MCF 10A (cell line): ENCODE data around the gene MSI2. TPM values are rescaled to one million over a fixed set of nuclear protein-coding genes. Genes with fewer than 3 reads are reported as not detected.

Experiments
- BruUV-seq: library from RNA; stranded (reverse); fragments of 400-500 nt; replicated peaks from 2 replicates; lab custom pipeline; 2021; lab: Mats Ljungman, UMichigan
- CTCF ChIA-PET: fragments of 300-600 bp; sonication (Branson Sonifier 250); formaldehyde crosslinking; extraction: SDS; loops from one replicate; lab custom pipeline; 2021; ENCODE audit warnings: antibody characterized with exemption, inconsistent platforms; lab: Yijun Ruan, JAX
- POLR2A ChIA-PET: fragments of 300-600, 350-650 bp; sonication (Branson Sonifier 250); formaldehyde crosslinking; extraction: SDS; loops from one replicate; lab custom pipeline; 2020; ENCODE audit warnings: antibody characterized with exemption, inconsistent platforms; lab: Yijun Ruan, JAX
- DNase-seq: peaks from one replicate; pipeline ENCODE4 v3.0.0-alpha.2; 2018; ENCODE audit not compliant: unreplicated experiment
- H3K27ac Mint-ChIP-seq: one replicate; pipeline ENCODE4 v1.8.0; 2022; ENCODE audit warnings: mild to moderate bottlenecking, low read depth, mixed read lengths; ENCODE audit not compliant: unreplicated experiment
- H3K27me3 Mint-ChIP-seq: one replicate; pipeline ENCODE4 v1.8.0; 2022; ENCODE audit warnings: mixed read lengths; ENCODE audit not compliant: insufficient read depth, unreplicated experiment
- H3K36me3 Mint-ChIP-seq: one replicate; pipeline ENCODE4 v1.8.0; 2022; ENCODE audit warnings: mild to moderate bottlenecking, moderate library complexity, mixed read lengths; ENCODE audit not compliant: insufficient read depth, unreplicated experiment
- H3K4me1 Mint-ChIP-seq: one replicate; pipeline ENCODE4 v1.8.0; 2022; ENCODE audit warnings: mixed read lengths; ENCODE audit not compliant: insufficient read depth, unreplicated experiment
- H3K4me3 Mint-ChIP-seq: one replicate; pipeline ENCODE4 v1.8.0; 2022; ENCODE audit warnings: mild to moderate bottlenecking, moderate library complexity, mixed read lengths; ENCODE audit not compliant: unreplicated experiment
- H3K9me3 Mint-ChIP-seq: one replicate; pipeline ENCODE4 v1.8.0; 2022; ENCODE audit warnings: mixed read lengths; ENCODE audit not compliant: unreplicated experiment
- CTCF ChIP-seq: fragments of 200-600 bp; IDR thresholded peaks from one replicate; pipeline ENCODE4 v1.8.0; 2022; ENCODE audit warnings: antibody characterized with exemption, mild to moderate bottlenecking; ENCODE audit not compliant: unreplicated experiment
- intact Hi-C: fragments of 100-400 bp; cut with micrococcal nuclease; formaldehyde crosslinking; loops from 2 replicates; pipeline ENCODE4 v1.14.1; 2022
- total RNA-seq: library from RNA; stranded (reverse); gene quantifications from 2 replicates; pipeline ENCODE4 v1.2.3, GENCODE V29; 2022

The MSI2 gene
- total RNA-seq, 1 experiment from 2014 or later = 60.6 TPM

DNA sequence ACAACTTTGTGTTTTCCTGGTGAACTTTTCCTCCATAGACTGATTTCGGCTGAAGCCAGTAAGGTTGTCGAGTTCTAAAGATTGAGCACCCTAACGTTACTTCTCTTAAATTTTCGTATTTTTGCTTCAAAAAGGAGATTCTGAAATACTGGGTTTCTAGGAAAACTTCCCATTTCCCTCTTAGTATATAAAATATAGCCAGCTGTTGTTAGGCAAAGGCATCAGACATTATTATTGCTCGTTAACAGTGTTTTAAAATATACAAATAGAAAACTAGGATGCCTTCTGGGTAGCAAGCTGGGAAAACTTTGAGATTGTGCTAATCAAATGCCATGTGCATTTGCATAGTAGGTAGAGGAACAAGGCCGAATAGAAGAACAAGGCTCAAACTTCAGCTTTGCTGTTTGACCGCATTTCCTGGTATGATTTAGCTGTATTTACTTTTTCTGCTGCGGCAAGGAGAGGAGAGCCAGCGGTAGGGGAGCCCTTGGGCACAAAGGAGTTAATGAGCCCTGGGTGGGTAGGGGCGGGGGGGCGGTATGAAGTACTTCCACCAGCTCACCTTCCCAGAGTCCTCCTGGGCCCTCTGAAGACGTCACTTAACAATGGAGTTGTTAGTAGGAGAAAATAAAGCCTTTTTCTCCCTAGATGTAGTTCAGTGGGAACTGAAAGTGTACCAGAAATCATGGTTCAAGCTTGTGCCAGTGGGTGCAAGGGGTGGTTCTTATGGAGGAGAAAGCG is 151.9 kb downstream of the MSI2 start:
- BruUV-seq = no TSS peak
- no peaks in the 10 kb centered on the region for H3K27me3 Mint-ChIP-seq
- CTCF ChIA-PET = interaction anchor here (0.6 to 0.8 kb wide), 3 partner anchors 89 to 165 kb away, joined by 3 to 4 read pairs (median 3); no protein-coding TSS in a partner anchor
- no peak overlapping the region for H3K27ac Mint-ChIP-seq
- no peak for DNase-seq
- H3K4me1 Mint-ChIP-seq = peaks cover 7% of the 10 kb centered on the region
- H3K9me3 Mint-ChIP-seq = no peaks in the 10 kb centered on the region
- no peak overlapping the region for H3K4me3 Mint-ChIP-seq
- TF ChIP-seq CTCF = no peak
- intact Hi-C loops = no loop called here
- POLR2A ChIA-PET = no interaction called here
- peaks cover 28% of the 10 kb centered on the region for H3K36me3 Mint-ChIP-seq

DNA sequence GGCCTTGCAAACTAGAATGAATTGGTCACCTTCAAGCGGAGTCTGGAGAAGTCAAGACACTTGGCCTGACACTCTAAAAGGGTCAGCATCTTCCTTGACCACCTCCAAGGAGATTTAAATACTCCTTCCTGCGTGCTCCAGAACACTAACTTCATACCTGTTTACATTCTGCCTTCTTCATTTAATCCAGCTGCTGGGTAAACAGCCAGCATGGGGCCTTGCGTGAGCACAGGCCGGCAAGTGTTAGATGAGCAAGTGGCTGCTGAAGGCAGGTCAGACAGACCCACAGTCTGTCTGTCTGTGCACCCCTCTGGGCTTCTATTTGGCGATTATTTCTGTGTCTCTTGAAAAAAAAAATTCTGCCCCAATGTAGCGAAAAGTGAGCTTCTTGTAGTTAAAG is 153.8 kb downstream of the MSI2 start:
- Mint-ChIP-seq H3K27me3 (no peaks in the 10 kb centered on the region), H3K4me3 (no peak overlapping the region), H3K9me3 (no peaks in the 10 kb centered on the region), H3K36me3 (peaks cover 13% of the 10 kb centered on the region), H3K27ac (peak overlapping the region; percentile 23), H3K4me1 (peaks cover 7% of the 10 kb centered on the region)
- no TSS peak for BruUV-seq
- ChIA-PET POLR2A (no interaction called here), CTCF (no interaction called here)
- intact Hi-C loops = no loop called here
- no peak for TF ChIP-seq CTCF
- no peak for DNase-seq

GRCh38 chr17:57412520-57413096 is 156.3 kb downstream of the MSI2 start:
- POLR2A ChIA-PET = interaction anchor here (1.0 to 1.1 kb wide), 2 partner anchors 13 to 43 kb away, joined by 3 read pairs; no protein-coding TSS in a partner anchor
- CTCF ChIA-PET = no interaction called here
- no TSS peak for BruUV-seq
- no peak for DNase-seq
- Mint-ChIP-seq H3K9me3 (no peaks in the 10 kb centered on the region), H3K27ac (no peak overlapping the region), H3K27me3 (no peaks in the 10 kb centered on the region), H3K4me3 (no peak overlapping the region), H3K36me3 (peaks cover 7% of the 10 kb centered on the region), H3K4me1 (no peaks in the 10 kb centered on the region)
- intact Hi-C loops = no loop called here
- no peak for TF ChIP-seq CTCF

- ChIA-PET POLR2A (interaction anchor here (1.0 kb wide), 1 partner anchor 44 kb away, joined by 3 read pairs; no protein-coding TSS in a partner anchor), CTCF (interaction anchor here (0.6 to 1.5 kb wide), 3 partner anchors 9 to 258 kb away, joined by 3 to 4 read pairs (median 3); no protein-coding TSS in a partner anchor)
- H3K4me1 Mint-ChIP-seq = no peaks in the 10 kb centered on the region
- peaks cover 7% of the 10 kb centered on the region for H3K36me3 Mint-ChIP-seq
- no peaks in the 10 kb centered on the region for H3K27me3 Mint-ChIP-seq
- no peak overlapping the region for H3K27ac Mint-ChIP-seq
- no TSS peak for BruUV-seq
- no peak overlapping the region for H3K4me3 Mint-ChIP-seq
- TF ChIP-seq CTCF = no peak
- intact Hi-C loops = no loop called here
- no peak for DNase-seq
- no peaks in the 10 kb centered on the region for H3K9me3 Mint-ChIP-seq
These were observed 157.7 kb downstream of the MSI2 start for GRCh38 chr17:57413848-57414651.
